GM19025 (cell line): Measurements from ENCODE around the gene SP100.
"Not testable (repeated sequence)": the region's sequence is repeated elsewhere in the genome, so short reads cannot be mapped to it uniquely, and the experiment has no call there.

Experiments
- ATAC-seq: cut with Tn5 transposase; IDR thresholded peaks from one replicate; pipeline ENCODE4 v1.9.1; 2021; ENCODE audit warnings: mild to moderate bottlenecking, low read depth, moderate library complexity; ENCODE audit not compliant: unreplicated experiment

Gene SP100

GRCh38 chr2:230455005-230455684 lies 39.1 kb downstream of the SP100 start:
- no peak for ATAC-seq

- ATAC-seq: no peak
These were observed 41.2 kb downstream of the SP100 start for GRCh38 chr2:230457073-230457768.

GRCh38 chr2:230457793-230458192 lies 41.8 kb downstream of the SP100 start:
- ATAC-seq: no peak

DNA sequence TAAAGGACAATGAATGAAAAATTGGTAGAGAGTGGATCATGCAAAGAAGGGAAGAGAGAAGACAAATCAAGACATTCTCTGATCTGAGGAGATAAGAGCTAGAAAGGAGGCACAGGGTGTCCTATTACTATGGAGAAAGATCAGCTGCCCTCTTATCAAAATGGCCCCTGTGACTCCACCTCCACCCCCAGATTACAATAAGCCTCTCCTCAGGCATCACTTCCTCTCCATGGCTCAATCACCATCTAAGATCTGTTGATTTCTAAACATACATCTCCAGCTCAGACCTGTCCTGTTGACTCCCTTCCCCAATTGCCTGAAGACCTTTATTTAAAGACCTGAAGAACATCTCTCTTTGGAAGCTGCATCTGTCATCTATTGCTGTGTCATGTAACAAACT lies 43.2 kb downstream of the SP100 start:
- no peak for ATAC-seq

DNA sequence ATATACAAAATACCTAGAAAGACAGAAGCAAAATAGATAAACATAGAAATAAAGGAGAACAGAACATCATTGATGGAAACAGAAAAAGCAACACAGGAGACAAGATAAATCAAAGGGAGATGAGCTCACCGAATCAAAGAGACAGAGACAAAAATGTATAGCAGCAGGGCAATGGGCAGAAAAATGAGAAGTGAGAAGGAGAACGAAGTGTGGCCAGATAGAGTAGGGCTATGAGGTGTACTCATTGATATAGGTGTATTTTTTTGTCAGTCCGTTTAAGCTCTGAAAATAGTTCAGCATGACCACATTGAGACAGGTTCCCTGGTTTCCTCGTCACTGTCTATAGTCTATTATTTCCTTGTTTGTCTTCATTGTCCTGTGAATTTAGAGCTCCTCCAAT lies 55.1 kb downstream of the SP100 start:
- ATAC-seq: no peak

GRCh38 chr2:230472621-230473018 lies 56.6 kb downstream of the SP100 start:
- ATAC-seq: no peak

DNA sequence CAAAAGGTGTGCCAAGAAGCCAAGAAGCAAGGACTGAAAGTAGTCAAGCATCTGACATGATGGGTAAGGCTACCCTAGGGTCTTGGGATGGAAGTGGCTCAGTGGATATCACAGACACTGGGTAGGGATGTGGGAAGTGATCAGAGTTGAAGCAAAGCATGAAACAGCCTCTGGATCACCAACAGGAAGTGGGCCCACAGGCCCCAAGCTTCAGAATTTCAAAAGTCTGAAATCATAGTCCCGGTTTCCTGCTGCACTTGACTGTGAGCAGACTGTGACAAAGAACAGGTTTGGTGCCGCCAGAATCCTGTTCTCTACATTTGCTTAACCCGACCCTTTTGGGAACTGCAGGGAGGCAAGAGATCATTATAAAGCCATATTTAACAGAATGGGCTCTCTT lies 57.4 kb downstream of the SP100 start:
- ATAC-seq: no peak

DNA sequence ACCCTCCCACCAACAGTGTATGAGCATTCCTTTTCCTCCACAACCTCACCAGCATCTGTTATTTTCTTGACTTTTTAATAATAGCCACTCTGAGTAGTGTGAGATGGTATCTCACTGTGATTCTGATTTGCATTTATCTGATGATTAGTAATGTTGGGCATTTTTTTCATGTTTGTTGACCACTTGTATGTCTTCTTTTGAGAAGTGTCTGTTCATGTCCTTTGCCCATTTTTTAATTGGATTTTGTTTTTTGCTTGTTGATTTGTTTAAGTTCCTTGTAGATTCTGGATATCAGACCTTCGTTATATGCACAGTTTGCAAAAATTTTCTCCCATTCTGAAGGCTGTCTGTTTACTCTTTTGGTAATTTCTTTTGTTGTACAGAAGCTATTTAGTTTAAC lies 59.1 kb downstream of the SP100 start:
- ATAC-seq: no peak

DNA sequence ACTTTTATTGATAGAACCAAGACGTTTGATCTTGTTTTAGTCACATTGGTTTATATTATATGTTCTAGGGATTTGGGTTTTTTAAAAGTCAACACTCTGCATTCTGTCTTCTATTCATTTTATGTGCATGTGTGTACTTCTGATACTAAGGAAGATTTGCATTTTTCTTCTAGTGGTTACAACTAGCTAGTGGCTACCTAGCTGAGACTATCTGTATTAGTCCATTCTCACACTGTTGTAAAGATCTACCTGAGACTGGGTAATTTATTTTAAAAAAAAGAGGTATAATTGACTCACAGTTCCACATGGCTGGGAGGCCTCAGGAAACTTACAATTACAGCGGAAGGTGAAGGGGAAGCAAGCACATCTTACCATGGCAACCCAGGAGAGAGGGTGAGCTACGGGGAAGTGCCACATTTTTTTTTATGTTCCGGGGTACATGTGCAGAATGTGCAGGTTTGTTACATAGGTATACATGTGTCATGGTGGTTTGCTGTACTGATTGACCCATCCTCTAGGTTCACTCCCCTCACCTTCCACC lies 69.9 kb downstream of the SP100 start:
- no peak for ATAC-seq

- not testable (repeated sequence) for ATAC-seq
These were observed 75.2 kb downstream of the SP100 start for GRCh38 chr2:230491219-230491618.

- ATAC-seq: no peak
These were observed 76.1 kb downstream of the SP100 start for GRCh38 chr2:230492107-230492506.

- ATAC-seq: no peak
These were observed 79.0 kb downstream of the SP100 start for GRCh38 chr2:230494980-230495379.

DNA sequence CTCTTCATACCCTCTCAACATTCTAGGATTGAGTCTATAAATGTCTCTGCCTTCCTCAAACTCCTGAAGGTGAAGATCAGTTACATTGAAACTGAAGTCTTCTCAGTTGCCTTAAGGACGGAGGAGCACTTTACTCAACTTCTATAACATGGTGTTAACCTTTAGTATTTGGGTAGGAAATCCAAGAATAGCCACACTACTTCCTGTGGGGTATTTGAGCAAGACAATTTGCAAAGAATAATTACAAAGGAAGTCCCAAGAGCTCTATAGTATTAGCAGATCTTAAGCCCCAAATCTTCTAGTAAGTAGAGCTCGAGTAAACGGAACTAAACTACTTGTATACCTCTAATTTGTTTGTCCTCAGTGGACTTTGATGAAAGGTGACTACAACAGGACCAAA lies 80.9 kb downstream of the SP100 start:
- no peak for ATAC-seq

GRCh38 chr2:230498506-230499107 lies 82.6 kb downstream of the SP100 start:
- ATAC-seq: no peak

GRCh38 chr2:230502593-230502992 lies 86.6 kb downstream of the SP100 start:
- no peak for ATAC-seq

- no peak for ATAC-seq
These were observed 87.8 kb downstream of the SP100 start for GRCh38 chr2:230503798-230504197.

DNA sequence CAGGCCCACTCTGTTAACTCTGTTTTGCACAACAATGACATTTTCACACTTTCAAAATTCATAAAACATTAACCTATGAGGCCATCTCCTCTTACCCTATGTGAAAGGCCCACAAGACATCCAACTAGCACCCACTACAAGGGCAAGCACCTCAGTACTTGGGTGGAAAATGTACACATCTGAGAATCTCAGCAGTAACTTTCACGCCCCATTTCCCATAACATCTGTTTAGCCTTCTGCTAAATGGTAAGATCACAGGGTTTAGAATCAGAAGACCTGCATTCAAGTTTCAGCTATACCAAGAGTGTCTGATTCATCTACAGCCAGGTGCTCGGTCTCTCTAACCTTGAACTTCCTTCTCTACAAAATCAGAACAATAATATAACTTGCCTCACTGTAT lies 89.2 kb downstream of the SP100 start:
- peak; percentile 81 for ATAC-seq

DNA sequence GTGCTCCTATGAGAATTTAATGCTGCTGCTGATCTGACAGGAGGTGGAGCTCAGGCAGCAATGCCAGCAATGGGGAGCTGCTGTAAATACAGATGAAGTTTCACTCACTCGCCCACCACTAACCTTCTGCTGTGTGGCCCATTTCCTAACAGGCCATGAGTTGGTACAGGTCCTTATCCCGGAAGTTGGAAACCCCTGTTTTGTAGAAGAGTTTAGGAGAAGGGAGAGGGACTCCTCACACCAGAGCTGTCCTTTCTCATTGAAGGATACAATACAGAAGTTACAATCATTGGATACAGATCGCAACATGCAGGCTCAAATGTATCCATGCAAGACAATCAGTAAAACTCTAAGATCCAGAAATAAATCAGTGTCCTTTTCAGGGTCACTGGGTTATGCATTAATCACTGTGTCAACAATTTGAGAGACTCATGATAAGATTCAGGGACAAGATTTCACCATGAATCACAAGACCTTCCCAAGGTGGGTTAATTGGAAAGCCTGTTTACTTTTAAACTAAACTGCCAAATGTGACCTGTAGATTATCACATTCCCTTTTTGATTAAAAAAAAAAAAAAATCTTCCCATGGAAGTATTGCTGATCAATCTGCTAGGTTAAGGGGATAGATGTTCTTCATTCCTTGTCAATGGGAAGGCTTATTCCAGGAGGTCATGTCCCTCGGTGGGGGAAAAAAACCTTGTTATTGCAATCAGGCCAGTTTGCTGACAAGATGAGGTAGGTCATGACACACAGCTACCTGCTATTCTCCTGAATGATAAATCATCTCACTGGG lies 97.2 kb downstream of the SP100 start:
- no peak for ATAC-seq

- no peak for ATAC-seq
These were observed 104.3 kb downstream of the SP100 start for GRCh38 chr2:230520061-230520874.

DNA sequence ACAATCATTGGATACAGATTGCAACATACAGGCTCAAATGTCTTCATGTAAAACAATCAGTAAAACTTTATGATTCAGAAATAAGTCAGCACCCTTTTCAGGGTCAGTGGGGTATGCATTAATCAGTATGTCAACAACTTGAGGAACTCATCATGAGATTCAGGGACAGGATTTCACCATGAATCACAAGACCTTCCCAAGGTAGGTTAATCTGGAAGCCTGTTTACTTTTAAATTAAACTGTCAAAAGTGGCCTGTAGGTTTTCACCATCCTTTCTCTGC lies 104.8 kb downstream of the SP100 start:
- no peak for ATAC-seq
